CD14-positive monocyte (primary cell): ENCODE data around the gene SMYD3. TPM values are rescaled to one million over a fixed set of nuclear protein-coding genes. Genes with fewer than 3 reads are reported as not detected.

Source experiments
- DNase-seq, 3 donors: peaks; one replicate each; pipeline ENCODE4 v3.0.0-alpha.2; 2011 to 2022
- H2AFZ ChIP-seq: 2 replicates; pipeline ENCODE4 v1.6.0; 2012; ENCODE audit warnings: mild to moderate bottlenecking, low read depth, low read length, inconsistent platforms; ENCODE audit not compliant: insufficient read depth, poor library complexity, severe bottlenecking
- H3K27ac ChIP-seq, 2 donors: 1 replicate in 1 of 2; 2 replicates in 1 of 2; pipeline ENCODE4 v1.5.1; 2012 to 2013; ENCODE audit warnings: low read length in 2 of 2, control low read depth in 1 of 2, inconsistent platforms in 1 of 2, low read depth in 1 of 2, mild to moderate bottlenecking in 1 of 2
- H3K27me3 ChIP-seq, 2 donors: one replicate each; pipeline versions ENCODE4 v1.6.0 to v1.6.1; 2011 to 2013; ENCODE audit warnings: low read length in 2 of 2; ENCODE audit not compliant: control insufficient read depth in 2 of 2, insufficient read depth in 2 of 2
- H3K36me3 ChIP-seq, 2 donors: replicated peaks in 1 of 2; 1 replicate in 1 of 2; 2 replicates in 1 of 2; pipeline versions ENCODE4 v1.5.1 to v1.6.1; 2012 to 2013; ENCODE audit warnings: low read length in 2 of 2, control low read depth in 1 of 2, inconsistent platforms in 1 of 2, mild to moderate bottlenecking in 1 of 2; ENCODE audit not compliant: insufficient read depth in 2 of 2, control insufficient read depth in 1 of 2
- H3K4me1 ChIP-seq, 2 donors: 1 replicate in 1 of 2; 2 replicates in 1 of 2; pipeline versions ENCODE4 v1.5.1 to v1.6.1; 2012 to 2013; ENCODE audit warnings: low read length in 2 of 2, control low read depth in 1 of 2, inconsistent platforms in 1 of 2, mild to moderate bottlenecking in 1 of 2, moderate library complexity in 1 of 2; ENCODE audit not compliant: insufficient read depth in 2 of 2, control insufficient read depth in 1 of 2
- H3K4me2 ChIP-seq: replicated peaks from 2 replicates; pipeline ENCODE3; 2012; ENCODE audit warnings: low read length, moderate library complexity, mild to moderate bottlenecking; ENCODE audit not compliant: poor library complexity, severe bottlenecking; ENCODE audit errors: extremely low read depth
- H3K4me3 ChIP-seq, 3 experiments: fragments of 200-600 bp in 1 of 3; sonication (generic) in 1 of 3; replicated peaks in 1 of 3; 1 replicate in 2 of 3; 2 replicates in 1 of 3; pipeline ENCODE4 v1.5.1; 2011 to 2013; ENCODE audit warnings: low read length in 3 of 3, mild to moderate bottlenecking in 3 of 3, control low read depth in 2 of 3, low read depth in 2 of 3, inconsistent platforms in 1 of 3, moderate library complexity in 1 of 3
- H3K79me2 ChIP-seq: 2 replicates; pipeline ENCODE4 v1.6.0; 2012; ENCODE audit warnings: mild to moderate bottlenecking, control low read depth, inconsistent platforms, low read length, moderate library complexity; ENCODE audit not compliant: insufficient read depth
- H3K9ac ChIP-seq: 2 replicates; pipeline ENCODE4 v1.6.0; 2017; ENCODE audit warnings: low read length, mild to moderate bottlenecking; ENCODE audit not compliant: insufficient read depth, poor library complexity, severe bottlenecking
- H3K9me3 ChIP-seq, 2 donors: replicated peaks in 1 of 2; 1 replicate in 1 of 2; 2 replicates in 1 of 2; pipeline versions ENCODE4 v1.5.1 to v1.6.1; 2012 to 2013; ENCODE audit warnings: low read length in 2 of 2, control low read depth in 1 of 2; ENCODE audit not compliant: control insufficient read depth in 1 of 2, insufficient read depth in 1 of 2
- H4K20me1 ChIP-seq: 2 replicates; pipeline ENCODE4 v1.6.0; 2012; ENCODE audit warnings: mild to moderate bottlenecking, low read length, control low read depth, moderate library complexity; ENCODE audit not compliant: insufficient read depth
- H3K27ac Mint-ChIP-seq, 7 donors: one replicate each; pipeline ENCODE4 v1.8.0; 2020; ENCODE audit warnings: mild to moderate bottlenecking in 7 of 7, mixed read lengths in 7 of 7, moderate library complexity in 6 of 7, inconsistent platforms in 2 of 7
- H3K27me3 Mint-ChIP-seq, 3 donors: one replicate each; pipeline ENCODE4 v1.8.0; 2021 to 2022; ENCODE audit warnings: low read depth in 3 of 3, mild to moderate bottlenecking in 3 of 3, mixed read lengths in 3 of 3, moderate library complexity in 3 of 3, inconsistent platforms in 1 of 3
- H3K36me3 Mint-ChIP-seq, 2 donors: one replicate each; pipeline ENCODE4 v1.8.0; 2020; ENCODE audit warnings: mixed read lengths in 2 of 2, inconsistent platforms in 1 of 2, mild to moderate bottlenecking in 1 of 2
- H3K4me1 Mint-ChIP-seq: one replicate; pipeline ENCODE4 v1.8.0; 2020; ENCODE audit warnings: mild to moderate bottlenecking, mixed read lengths
- H3K4me3 Mint-ChIP-seq, 2 donors: one replicate each; pipeline ENCODE4 v1.8.0; 2020; ENCODE audit warnings: mild to moderate bottlenecking in 2 of 2, mixed read lengths in 2 of 2, moderate library complexity in 1 of 2
- H3K9me3 Mint-ChIP-seq, 7 donors: one replicate each; pipeline ENCODE4 v1.8.0; 2020 to 2022; ENCODE audit warnings: mixed read lengths in 7 of 7, mild to moderate bottlenecking in 6 of 7, moderate library complexity in 6 of 7, inconsistent platforms in 2 of 7
- WGBS: methylation state at CpG from one replicate; pipeline ENCODE4 v1.1.5; 2013; ENCODE audit warnings: missing lambda C conversion rate; ENCODE audit not compliant: insufficient coverage; 5-methylcytosine and 5-hydroxymethylcytosine counted together
- intact Hi-C, 2 donors: fragments of 100-400 bp; cut with micrococcal nuclease; formaldehyde crosslinking; loops; one replicate each; pipeline versions ENCODE4 v1.15.0 to v1.15.1; 2023
- polyA plus RNA-seq, 3 donors: library from polyadenylated mRNA; depleted of rRNA in 1 of 3; unstranded in 2 of 3; stranded (reverse) in 1 of 3; fragments of 300-500 nt in 2 of 3; fragments of >200 nt in 1 of 3; fragmentation: Illumina TruSeq in 2 of 3; gene quantifications; 1 replicate in 2 of 3; 2 replicates in 1 of 3; pipeline ENCODE4 v1.2.3, GENCODE V29; 2012 to 2021
- TF ChIP-seq, protein P1 (sequence below): fragments of 200-600 bp; IDR thresholded peaks from one replicate; pipeline ENCODE4 v1.8.0; 2022; ENCODE audit warnings: antibody characterized with exemption, mild to moderate bottlenecking

The SMYD3 gene
- polyA plus RNA-seq, 3 donors: 2.7 to 8.4 (median 4.0) TPM

- no peak for DNase-seq
- no peaks in the 10 kb centered on the region for H3K9me3 Mint-ChIP-seq
- no peaks in the 10 kb centered on the region for H3K4me1 ChIP-seq
- WGBS: no CpG with 5 or more reads among the region's 1 CpG
- no peak overlapping the region for H3K4me3 Mint-ChIP-seq
- H3K9ac ChIP-seq: no peak overlapping the region
- H4K20me1 ChIP-seq: no peaks in the 10 kb centered on the region
- no peaks in the 10 kb centered on the region for H3K79me2 ChIP-seq
- H3K9me3 ChIP-seq: no peaks in the 10 kb centered on the region
- TF ChIP-seq, protein P1, sequence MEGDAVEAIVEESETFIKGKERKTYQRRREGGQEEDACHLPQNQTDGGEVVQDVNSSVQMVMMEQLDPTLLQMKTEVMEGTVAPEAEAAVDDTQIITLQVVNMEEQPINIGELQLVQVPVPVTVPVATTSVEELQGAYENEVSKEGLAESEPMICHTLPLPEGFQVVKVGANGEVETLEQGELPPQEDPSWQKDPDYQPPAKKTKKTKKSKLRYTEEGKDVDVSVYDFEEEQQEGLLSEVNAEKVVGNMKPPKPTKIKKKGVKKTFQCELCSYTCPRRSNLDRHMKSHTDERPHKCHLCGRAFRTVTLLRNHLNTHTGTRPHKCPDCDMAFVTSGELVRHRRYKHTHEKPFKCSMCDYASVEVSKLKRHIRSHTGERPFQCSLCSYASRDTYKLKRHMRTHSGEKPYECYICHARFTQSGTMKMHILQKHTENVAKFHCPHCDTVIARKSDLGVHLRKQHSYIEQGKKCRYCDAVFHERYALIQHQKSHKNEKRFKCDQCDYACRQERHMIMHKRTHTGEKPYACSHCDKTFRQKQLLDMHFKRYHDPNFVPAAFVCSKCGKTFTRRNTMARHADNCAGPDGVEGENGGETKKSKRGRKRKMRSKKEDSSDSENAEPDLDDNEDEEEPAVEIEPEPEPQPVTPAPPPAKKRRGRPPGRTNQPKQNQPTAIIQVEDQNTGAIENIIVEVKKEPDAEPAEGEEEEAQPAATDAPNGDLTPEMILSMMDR: no peak
- H3K4me3 ChIP-seq: no peak overlapping the region
- H3K36me3 ChIP-seq: no peaks in the 10 kb centered on the region
- H3K27me3 ChIP-seq: no peaks in the 10 kb centered on the region
- no peak overlapping the region for H3K4me2 ChIP-seq
- no peak overlapping the region for H3K27ac Mint-ChIP-seq
- H3K27ac ChIP-seq: no peak overlapping the region
- no peak overlapping the region for H2AFZ ChIP-seq
- no peaks in the 10 kb centered on the region for H3K4me1 Mint-ChIP-seq
- intact Hi-C loops: no loop called here
- no peaks in the 10 kb centered on the region for H3K36me3 Mint-ChIP-seq
- no peaks in the 10 kb centered on the region for H3K27me3 Mint-ChIP-seq
Observed at GRCh38 chr1:246471688-246472087, 35.4 kb downstream of the SMYD3 start.

DNA sequence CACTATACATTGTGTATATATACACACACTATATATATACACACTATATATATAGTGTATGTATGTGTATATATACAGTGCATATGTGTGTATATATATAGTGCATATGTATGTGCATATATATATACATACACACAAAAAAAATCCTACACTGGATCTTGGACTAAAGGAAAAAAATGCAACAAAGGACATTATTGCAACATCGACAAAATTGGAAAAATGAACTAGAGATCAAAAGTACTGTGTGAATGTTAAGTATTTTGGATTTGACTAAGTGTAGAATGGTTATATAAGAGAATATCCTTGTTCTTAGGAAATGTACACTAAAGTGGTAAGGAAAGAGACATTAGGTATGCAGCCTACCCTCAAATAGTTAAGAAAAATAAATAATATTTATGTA, 36.5 kb downstream of the SMYD3 start:
- no peaks in the 10 kb centered on the region for H3K4me1 Mint-ChIP-seq
- H3K36me3 ChIP-seq: no peaks in the 10 kb centered on the region
- H4K20me1 ChIP-seq: no peaks in the 10 kb centered on the region
- no peak overlapping the region for H3K4me3 Mint-ChIP-seq
- H3K36me3 Mint-ChIP-seq: no peaks in the 10 kb centered on the region
- intact Hi-C loops: no loop called here
- H3K79me2 ChIP-seq: no peaks in the 10 kb centered on the region
- no peaks in the 10 kb centered on the region for H3K27me3 ChIP-seq
- no peaks in the 10 kb centered on the region for H3K27me3 Mint-ChIP-seq
- H3K27ac Mint-ChIP-seq: no peak overlapping the region
- peaks cover 0 to 2% (median 0%) of the 10 kb centered on the region in 7 donors for H3K9me3 Mint-ChIP-seq
- TF ChIP-seq, protein P1: no peak
- no peak overlapping the region for H3K4me2 ChIP-seq
- no peak overlapping the region for H3K9ac ChIP-seq
- no peaks in the 10 kb centered on the region for H3K4me1 ChIP-seq
- no peak for DNase-seq
- H3K4me3 ChIP-seq: no peak overlapping the region
- H2AFZ ChIP-seq: no peak overlapping the region
- no peaks in the 10 kb centered on the region for H3K9me3 ChIP-seq
- H3K27ac ChIP-seq: no peak overlapping the region
- no CpG with 5 or more reads among the region's 1 CpG for WGBS
